CD4-positive, alpha-beta T cell treated with Interleukin-6 at 100 ng/mL for 8 hours (primary cell): Measurements from ENCODE around the gene TMEM263.
"Not testable (repeated sequence)": the region's sequence is repeated elsewhere in the genome, so short reads cannot be mapped to it uniquely, and the experiment has no call there.

Source experiments
- DNase-seq: peaks from one replicate; pipeline ENCODE4 v3.0.0-alpha.2; 2020; ENCODE audit warnings: mixed read lengths, low spot score

The TMEM263 gene

GRCh38 chr12:106986625-106987389, 31.1 kb downstream of the TMEM263 start, which contains the start of gene MTERF2:
Gene MTERF2, minus strand, starts transcription at chr12:106987146. Its CDS starts 8,432 bp downstream, at chr12:106978714.
- DNase-seq: peak; percentile 81

- DNase-seq: no peak
Measured at GRCh38 chr12:106987846-106988245, 32.1 kb downstream of the TMEM263 start.

GRCh38 chr12:106994579-106995220, 39.0 kb downstream of the TMEM263 start:
- no peak for DNase-seq

- not testable (repeated sequence) for DNase-seq
Measured at GRCh38 chr12:106996102-106996501, 40.4 kb downstream of the TMEM263 start.

- DNase-seq: no peak
Measured at GRCh38 chr12:106997916-106998315, 42.2 kb downstream of the TMEM263 start.

GRCh38 chr12:106999446-106999845, 43.7 kb downstream of the TMEM263 start:
- no peak for DNase-seq

GRCh38 chr12:107002665-107003064, 47.0 kb downstream of the TMEM263 start:
- DNase-seq: not testable (repeated sequence)

GRCh38 chr12:107007411-107007810, 51.7 kb downstream of the TMEM263 start:
- no peak for DNase-seq

GRCh38 chr12:107011519-107011918, 55.8 kb downstream of the TMEM263 start:
- DNase-seq: no peak

- no peak for DNase-seq
Measured at GRCh38 chr12:107012736-107013425, 57.2 kb downstream of the TMEM263 start.

GRCh38 chr12:107014055-107014454, 58.3 kb downstream of the TMEM263 start:
- peak; percentile 48 for DNase-seq

- no peak for DNase-seq
Measured at GRCh38 chr12:107017042-107017441, 61.3 kb downstream of the TMEM263 start.

- no peak for DNase-seq
Measured at GRCh38 chr12:107019546-107019945, 63.8 kb downstream of the TMEM263 start.
